Upper lobe of right lung (tissue), 1 donor: ENCODE data around the gene VKORC1L1. TPM values are rescaled to one million over a fixed set of nuclear protein-coding genes. Genes with fewer than 3 reads are reported as not detected.

ENCODE experiments used
- ATAC-seq: fragments of 200-7000 bp; cut with Tn5 transposase; one replicate; pipeline ENCODE4 v1.9.1; 2020; ENCODE audit warnings: mild to moderate bottlenecking, moderate library complexity
- DNase-seq: peaks from one replicate; pipeline ENCODE4 v3.0.0-alpha.2; 2020
- H3K27ac ChIP-seq: fragments of 200-600 bp; one replicate; pipeline ENCODE4 v1.8.0; 2022
- H3K27me3 ChIP-seq: fragments of 200-600 bp; one replicate; pipeline ENCODE4 v1.8.0; 2022; ENCODE audit warnings: mild to moderate bottlenecking
- H3K36me3 ChIP-seq: fragments of 200-600 bp; one replicate; pipeline ENCODE4 v1.8.0; 2022
- H3K4me1 ChIP-seq: fragments of 200-600 bp; one replicate; pipeline ENCODE4 v1.8.0; 2022
- H3K4me3 ChIP-seq: fragments of 200-600 bp; one replicate; pipeline ENCODE4 v1.8.0; 2022; ENCODE audit warnings: mild to moderate bottlenecking
- H3K9me3 ChIP-seq: fragments of 200-600 bp; one replicate; pipeline ENCODE4 v1.8.0; 2022
- CTCF ChIP-seq: fragments of 200-600 bp; IDR thresholded peaks from one replicate; pipeline ENCODE4 v1.8.0; 2022; ENCODE audit warnings: antibody characterized with exemption
- intact Hi-C: fragments of 100-400 bp; cut with DNase I; formaldehyde crosslinking; loops from one replicate; pipeline ENCODE4 v1.11.0; 2022
- total RNA-seq: library from RNA; stranded (reverse); fragmentation: NEBNext Ultra II Directional; extraction: Animal tissue kit (Norgen Biotek cat#: 25700); gene quantifications from one replicate; pipeline ENCODE4 v1.2.1, GENCODE V29; 2021
- donor health status: DM: no; HTN: yes; CAD: no; lungs with severe emphysema.

Gene VKORC1L1
- total RNA-seq, 1 donor from 2014 or later = 45.2 TPM

- TF ChIP-seq CTCF = no peak
- DNase-seq = no peak
- Histone ChIP-seq H3K27ac (no peak overlapping the region), H3K9me3 (no peaks in the 10 kb centered on the region), H3K36me3 (no peaks in the 10 kb centered on the region), H3K4me1 (peaks cover 25% of the 10 kb centered on the region), H3K4me3 (no peak overlapping the region), H3K27me3 (no peaks in the 10 kb centered on the region)
- intact Hi-C loops = no loop called here
- ATAC-seq = no peak
Measured at GRCh38 chr7:65912237-65912636, 39.4 kb downstream of the VKORC1L1 start.

- Histone ChIP-seq H3K4me3 (no peak overlapping the region), H3K27me3 (no peaks in the 10 kb centered on the region), H3K4me1 (peaks cover 5% of the 10 kb centered on the region), H3K36me3 (no peaks in the 10 kb centered on the region), H3K9me3 (no peaks in the 10 kb centered on the region), H3K27ac (no peak overlapping the region)
- no peak for ATAC-seq
- TF ChIP-seq CTCF = no peak
- intact Hi-C loops = no loop called here
- DNase-seq = no peak
Measured at GRCh38 chr7:65915921-65916657, 43.2 kb downstream of the VKORC1L1 start.

- no peaks in the 10 kb centered on the region for H3K36me3 ChIP-seq
- H3K9me3 ChIP-seq = no peaks in the 10 kb centered on the region
- DNase-seq (no peak), ATAC-seq (no peak)
- H3K4me1 ChIP-seq = peaks cover 6% of the 10 kb centered on the region
- H3K27me3 ChIP-seq = no peaks in the 10 kb centered on the region
- H3K4me3 ChIP-seq = no peak overlapping the region
- intact Hi-C loops = no loop called here
- no peak for TF ChIP-seq CTCF
- no peak overlapping the region for H3K27ac ChIP-seq
Measured at GRCh38 chr7:65923316-65923715, 50.4 kb downstream of the VKORC1L1 start.

- TF ChIP-seq CTCF = no peak
- Histone ChIP-seq H3K27me3 (no peaks in the 10 kb centered on the region), H3K36me3 (no peaks in the 10 kb centered on the region), H3K9me3 (no peaks in the 10 kb centered on the region), H3K4me1 (peaks cover 6% of the 10 kb centered on the region), H3K27ac (no peak overlapping the region), H3K4me3 (no peak overlapping the region)
- intact Hi-C loops = no loop called here
- no peak for DNase-seq
- no peak for ATAC-seq
Measured at GRCh38 chr7:65924193-65924592, 51.3 kb downstream of the VKORC1L1 start.

GRCh38 chr7:65925040-65925439 lies 52.2 kb downstream of the VKORC1L1 start:
- DNase-seq = no peak
- TF ChIP-seq CTCF = no peak
- Histone ChIP-seq H3K27me3 (no peaks in the 10 kb centered on the region), H3K4me1 (peaks cover 6% of the 10 kb centered on the region), H3K9me3 (no peaks in the 10 kb centered on the region), H3K27ac (no peak overlapping the region), H3K4me3 (no peak overlapping the region), H3K36me3 (no peaks in the 10 kb centered on the region)
- no peak for ATAC-seq
- intact Hi-C loops = no loop called here

- no peak overlapping the region for H3K4me3 ChIP-seq
- H3K27ac ChIP-seq = no peak overlapping the region
- peaks cover 6% of the 10 kb centered on the region for H3K4me1 ChIP-seq
- no peaks in the 10 kb centered on the region for H3K27me3 ChIP-seq
- no peaks in the 10 kb centered on the region for H3K9me3 ChIP-seq
- no peak for ATAC-seq
- no peak for TF ChIP-seq CTCF
- H3K36me3 ChIP-seq = no peaks in the 10 kb centered on the region
- no peak for DNase-seq
- intact Hi-C loops = no loop called here
Measured at GRCh38 chr7:65926588-65926987, 53.7 kb downstream of the VKORC1L1 start.
